ENCODE measurements around the gene A2M.

A2M gene

DNA sequence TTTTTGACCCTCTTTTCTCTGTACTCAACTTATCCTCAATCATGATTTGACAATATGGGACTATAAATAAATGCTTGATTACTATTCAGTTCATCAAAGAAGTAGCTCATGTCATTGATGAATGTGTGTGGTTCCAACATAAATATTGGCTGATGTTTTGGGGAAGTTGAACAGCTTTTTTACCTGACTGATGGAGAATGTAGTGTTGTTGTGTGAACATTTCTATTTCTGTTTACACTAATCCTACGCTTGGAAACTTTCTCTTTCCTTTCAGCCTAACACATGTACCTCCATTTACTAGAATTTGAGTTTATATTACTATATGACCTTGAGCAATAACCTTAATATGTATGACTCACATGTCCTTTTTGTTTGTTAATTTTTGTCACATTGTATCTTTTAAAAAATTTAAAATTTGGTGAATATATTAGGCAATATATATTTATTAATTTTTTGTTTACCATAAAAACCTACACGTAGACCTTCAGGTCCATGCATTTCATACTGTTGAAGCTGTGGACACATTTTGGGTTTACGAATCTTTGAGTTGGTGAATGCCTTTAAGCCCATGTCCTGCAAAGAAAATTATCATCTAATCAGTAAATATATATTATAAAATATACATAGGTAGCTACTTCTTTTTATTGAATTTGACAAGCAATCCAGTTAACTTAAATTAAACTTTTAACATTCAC, 21.1 kb downstream of the A2M start:
- no peak overlapping the region for H3K27ac ChIP-seq
- CTCF ChIA-PET, result interaction anchor here (1.4 kb wide), 1 partner anchor 235 kb away, joined by 4 read pairs; no protein-coding TSS in a partner anchor
- TF ChIP-seq, protein P1, sequence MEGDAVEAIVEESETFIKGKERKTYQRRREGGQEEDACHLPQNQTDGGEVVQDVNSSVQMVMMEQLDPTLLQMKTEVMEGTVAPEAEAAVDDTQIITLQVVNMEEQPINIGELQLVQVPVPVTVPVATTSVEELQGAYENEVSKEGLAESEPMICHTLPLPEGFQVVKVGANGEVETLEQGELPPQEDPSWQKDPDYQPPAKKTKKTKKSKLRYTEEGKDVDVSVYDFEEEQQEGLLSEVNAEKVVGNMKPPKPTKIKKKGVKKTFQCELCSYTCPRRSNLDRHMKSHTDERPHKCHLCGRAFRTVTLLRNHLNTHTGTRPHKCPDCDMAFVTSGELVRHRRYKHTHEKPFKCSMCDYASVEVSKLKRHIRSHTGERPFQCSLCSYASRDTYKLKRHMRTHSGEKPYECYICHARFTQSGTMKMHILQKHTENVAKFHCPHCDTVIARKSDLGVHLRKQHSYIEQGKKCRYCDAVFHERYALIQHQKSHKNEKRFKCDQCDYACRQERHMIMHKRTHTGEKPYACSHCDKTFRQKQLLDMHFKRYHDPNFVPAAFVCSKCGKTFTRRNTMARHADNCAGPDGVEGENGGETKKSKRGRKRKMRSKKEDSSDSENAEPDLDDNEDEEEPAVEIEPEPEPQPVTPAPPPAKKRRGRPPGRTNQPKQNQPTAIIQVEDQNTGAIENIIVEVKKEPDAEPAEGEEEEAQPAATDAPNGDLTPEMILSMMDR (conservative IDR thresholded peaks at IDR 0.05; ENCODE audit: low read depth), result no peak
- POLR2A ChIA-PET (ENCODE audit: low non-redundant PET), result no interaction called here
- DNase-seq (ENCODE audit: low spot score), result no peak

DNA sequence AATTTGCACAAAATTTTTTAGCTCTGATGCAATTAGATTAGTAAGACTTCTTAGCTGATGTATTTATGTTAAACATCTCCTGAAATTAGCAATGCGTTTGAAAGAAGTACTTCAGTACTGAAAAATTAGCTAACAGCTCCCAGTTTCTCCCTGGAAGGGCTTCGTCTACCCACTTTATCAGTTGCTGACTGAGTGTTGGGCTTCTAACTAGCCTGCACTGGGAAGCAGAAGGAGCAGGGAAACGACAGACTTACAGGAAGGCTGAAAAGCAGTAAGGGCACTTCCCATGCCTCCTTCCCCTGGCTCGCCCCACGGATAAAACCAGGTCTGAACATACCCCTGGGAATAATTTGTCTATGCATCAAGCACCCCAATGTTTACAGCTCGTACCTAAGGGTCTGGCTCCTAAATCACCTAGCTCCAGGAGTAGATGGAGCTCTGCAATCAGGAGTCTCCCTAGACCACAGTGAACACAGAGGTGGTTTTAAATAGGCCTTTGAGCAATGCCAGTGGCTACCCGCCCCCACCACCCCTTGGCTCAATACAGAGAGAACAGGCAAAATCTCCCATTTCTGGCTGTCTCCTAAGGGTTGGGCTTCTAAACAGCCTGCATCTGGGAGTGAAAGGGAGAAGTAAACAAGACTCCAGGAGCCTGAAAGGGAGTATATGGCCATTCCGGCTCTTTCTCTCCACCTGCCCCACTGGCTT, 23.7 kb downstream of the A2M start:
- CTCF ChIA-PET, result interaction anchor here (0.7 kb wide), 1 partner anchor 1172 kb away, joined by 3 read pairs; no protein-coding TSS in a partner anchor
- POLR2A ChIA-PET (ENCODE audit: low non-redundant PET), result no interaction called here
- no peak overlapping the region for H3K27ac ChIP-seq
- DNase-seq (ENCODE audit: low spot score), result no peak
- TF ChIP-seq, protein P1 (conservative IDR thresholded peaks at IDR 0.05; ENCODE audit: low read depth), result no peak

DNA sequence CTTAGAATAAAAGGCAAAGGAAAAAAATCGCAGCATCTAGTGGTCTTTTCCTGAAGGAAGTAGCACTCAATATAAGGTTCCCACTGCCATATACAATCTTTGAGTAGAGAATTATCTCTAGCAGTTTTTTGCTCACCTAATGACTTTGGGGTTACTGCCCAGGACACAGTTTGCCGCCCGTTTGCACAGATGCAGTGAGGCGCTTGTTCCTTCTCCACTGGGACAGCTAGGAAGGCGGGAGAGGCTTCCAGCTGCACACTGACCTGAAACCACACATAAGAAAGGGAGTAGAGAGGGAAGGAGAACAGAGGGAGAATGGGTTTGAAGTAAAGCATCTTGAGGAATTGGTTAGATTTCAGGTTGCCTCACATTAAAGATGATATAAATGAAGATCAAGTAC, 25.5 kb downstream of the A2M start:
- H3K27ac ChIP-seq, result no peak overlapping the region
- TF ChIP-seq, protein P1 (conservative IDR thresholded peaks at IDR 0.05; ENCODE audit: low read depth), result no peak
- ChIA-PET CTCF (no interaction called here), POLR2A (ENCODE audit: low non-redundant PET) (no interaction called here)
- DNase-seq (ENCODE audit: low spot score), result no peak

DNA sequence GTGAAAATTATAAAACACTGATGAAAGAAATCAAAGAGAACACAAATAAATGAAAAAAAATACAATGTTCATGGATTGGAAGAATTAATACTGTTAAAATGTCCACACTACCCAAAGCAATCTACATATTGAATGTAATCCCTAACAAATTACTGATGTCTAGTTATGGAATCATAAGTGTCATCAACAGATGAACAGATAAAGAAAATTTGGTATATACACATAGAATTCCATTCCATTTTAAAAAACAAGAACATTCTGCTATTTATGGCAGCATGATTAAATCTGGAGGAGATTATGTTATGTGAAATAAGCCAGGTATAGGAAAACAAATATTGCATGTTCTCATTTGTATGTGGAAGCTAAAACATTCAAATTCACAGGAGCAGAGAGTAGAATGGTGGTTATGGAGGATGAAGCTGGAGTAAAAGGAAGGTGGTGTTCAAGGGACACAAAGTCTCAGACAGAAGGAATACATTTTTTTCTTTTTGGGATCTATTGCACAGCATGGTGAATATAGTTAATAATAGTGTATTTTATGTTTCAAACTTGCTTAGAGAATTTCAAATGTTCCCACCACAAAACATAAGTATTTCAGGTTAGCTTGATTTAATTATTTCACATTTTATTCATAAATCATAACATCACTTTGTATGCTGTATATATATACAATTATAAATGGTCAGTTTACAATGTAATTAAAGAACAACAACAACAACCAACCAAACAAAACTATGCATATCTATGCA, 28.5 kb downstream of the A2M start:
- no peak overlapping the region for H3K27ac ChIP-seq
- ChIA-PET POLR2A (ENCODE audit: low non-redundant PET) (no interaction called here), CTCF (no interaction called here)
- no peak for DNase-seq (ENCODE audit: low spot score)
- TF ChIP-seq, protein P1 (conservative IDR thresholded peaks at IDR 0.05; ENCODE audit: low read depth), result no peak

DNA sequence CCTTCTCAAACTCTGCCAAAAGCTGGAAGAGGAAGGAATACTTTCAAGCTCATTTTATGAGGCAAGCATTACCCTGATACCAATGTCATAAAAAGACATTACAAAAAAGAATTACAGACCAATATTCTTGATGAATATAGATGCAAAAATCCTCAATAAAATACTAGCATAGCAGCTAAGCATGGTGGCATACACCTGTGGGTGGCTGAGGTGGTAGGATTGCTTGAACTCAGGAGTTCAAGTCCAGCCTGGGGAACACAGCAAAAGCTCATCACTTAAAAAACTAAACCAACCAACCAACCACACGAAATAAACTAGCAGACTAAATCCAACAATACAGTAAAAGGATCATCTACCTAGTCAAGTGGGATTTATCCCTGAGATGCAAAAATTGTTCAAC, 29.6 kb downstream of the A2M start:
- no peak for DNase-seq (ENCODE audit: low spot score)
- H3K27ac ChIP-seq, result no peak overlapping the region
- CTCF ChIA-PET, result interaction anchor here (0.6 to 0.7 kb wide), 3 partner anchors 19 to 190 kb away, joined by 3 to 4 read pairs (median 3); no protein-coding TSS in a partner anchor
- POLR2A ChIA-PET (ENCODE audit: low non-redundant PET), result no interaction called here
- TF ChIP-seq, protein P1 (conservative IDR thresholded peaks at IDR 0.05; ENCODE audit: low read depth), result no peak

DNA sequence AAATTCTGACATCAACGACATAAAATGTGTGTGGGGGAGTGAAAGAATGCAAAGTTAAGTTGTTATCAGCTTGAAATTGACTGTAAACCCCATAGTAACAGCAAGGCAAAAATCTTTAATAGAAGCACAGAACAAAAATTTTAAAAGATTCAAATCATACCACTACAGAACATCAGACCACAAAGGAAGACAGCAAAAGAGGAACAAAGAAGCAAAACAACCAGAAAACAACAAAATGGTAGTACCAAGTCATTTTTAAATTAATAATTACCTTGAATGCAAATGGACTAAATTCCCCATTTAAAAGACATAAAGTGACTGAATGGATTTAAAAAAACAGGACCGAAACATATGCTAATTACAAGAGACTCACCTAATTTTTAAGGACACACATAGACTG, 31.3 kb downstream of the A2M start:
- TF ChIP-seq, protein P1 (conservative IDR thresholded peaks at IDR 0.05; ENCODE audit: low read depth), result no peak
- no peak for DNase-seq (ENCODE audit: low spot score)
- no peak overlapping the region for H3K27ac ChIP-seq
- ChIA-PET CTCF (no interaction called here), POLR2A (ENCODE audit: low non-redundant PET) (no interaction called here)
